Suprapubic skin (tissue), 4 donors: Measurements from ENCODE around the gene LRRC37A2. TPM values are rescaled to one million over a fixed set of nuclear protein-coding genes. Genes with fewer than 3 reads are reported as not detected.
"Not testable (repeated sequence)": the region's sequence is repeated elsewhere in the genome, so short reads cannot be mapped to it uniquely, and the experiment has no call there.

Experiments used
- DNase-seq, 2 donors: peaks; one replicate each; pipeline ENCODE4 v3.0.0-alpha.2; 2019; ENCODE audit warnings: low spot score in 2 of 2
- H3K27ac ChIP-seq: fragments of 200-600 bp; sonication (generic); one replicate; pipeline ENCODE4 v1.5.1; 2019
- H3K27me3 ChIP-seq: fragments of 200-600 bp; sonication (generic); one replicate; pipeline ENCODE4 v1.5.1; 2019
- H3K36me3 ChIP-seq: fragments of 200-600 bp; sonication (generic); one replicate; pipeline ENCODE4 v1.5.1; 2019
- H3K4me1 ChIP-seq: fragments of 200-600 bp; sonication (generic); one replicate; pipeline ENCODE4 v1.5.1; 2019
- H3K4me3 ChIP-seq: fragments of 200-600 bp; sonication (generic); one replicate; pipeline ENCODE4 v1.5.1; 2019; ENCODE audit warnings: mild to moderate bottlenecking
- H3K9me3 ChIP-seq: fragments of 200-600 bp; sonication (generic); one replicate; pipeline ENCODE4 v1.5.1; 2019
- WGBS: methylation state at CpG from one replicate; pipeline ENCODE4 v1.1.5; 2018; 5-methylcytosine and 5-hydroxymethylcytosine counted together
- total RNA-seq, 4 donors: library from RNA; depleted of rRNA; stranded (reverse); fragments of >200 nt; gene quantifications; one replicate each; pipeline ENCODE4 v1.1.0, GENCODE V29; 2016

Gene LRRC37A2
- total RNA-seq, 4 donors from 2014 or later, result 15.1 to 46.3 (median 26.7) TPM

DNA sequence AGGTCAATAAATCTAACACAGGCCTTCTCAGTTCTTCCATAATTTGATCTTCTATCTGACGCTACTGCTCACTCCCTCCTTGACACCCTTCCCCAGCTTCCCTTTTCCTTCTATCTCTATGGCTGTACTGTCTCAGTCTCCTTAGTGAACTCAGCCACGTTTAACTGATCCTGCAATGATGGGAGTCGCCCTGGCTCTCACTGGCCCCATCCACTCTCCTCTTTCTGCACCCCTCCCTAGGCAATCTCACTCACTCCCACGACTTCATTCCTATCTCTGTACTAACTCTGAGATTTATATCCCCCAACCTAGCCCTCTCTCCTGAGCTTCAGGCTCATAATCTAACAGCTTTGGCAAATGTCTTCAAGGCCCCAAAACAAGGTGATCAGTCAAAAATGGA is 59.5 kb downstream of the LRRC37A2 start:
- H3K4me1 ChIP-seq, H3K27ac ChIP-seq, DNase-seq, H3K27me3 ChIP-seq, H3K4me3 ChIP-seq, H3K36me3 ChIP-seq, H3K9me3 ChIP-seq: not testable (repeated sequence)
- no CpG with 5 or more reads among the region's 4 CpGs for WGBS

DNA sequence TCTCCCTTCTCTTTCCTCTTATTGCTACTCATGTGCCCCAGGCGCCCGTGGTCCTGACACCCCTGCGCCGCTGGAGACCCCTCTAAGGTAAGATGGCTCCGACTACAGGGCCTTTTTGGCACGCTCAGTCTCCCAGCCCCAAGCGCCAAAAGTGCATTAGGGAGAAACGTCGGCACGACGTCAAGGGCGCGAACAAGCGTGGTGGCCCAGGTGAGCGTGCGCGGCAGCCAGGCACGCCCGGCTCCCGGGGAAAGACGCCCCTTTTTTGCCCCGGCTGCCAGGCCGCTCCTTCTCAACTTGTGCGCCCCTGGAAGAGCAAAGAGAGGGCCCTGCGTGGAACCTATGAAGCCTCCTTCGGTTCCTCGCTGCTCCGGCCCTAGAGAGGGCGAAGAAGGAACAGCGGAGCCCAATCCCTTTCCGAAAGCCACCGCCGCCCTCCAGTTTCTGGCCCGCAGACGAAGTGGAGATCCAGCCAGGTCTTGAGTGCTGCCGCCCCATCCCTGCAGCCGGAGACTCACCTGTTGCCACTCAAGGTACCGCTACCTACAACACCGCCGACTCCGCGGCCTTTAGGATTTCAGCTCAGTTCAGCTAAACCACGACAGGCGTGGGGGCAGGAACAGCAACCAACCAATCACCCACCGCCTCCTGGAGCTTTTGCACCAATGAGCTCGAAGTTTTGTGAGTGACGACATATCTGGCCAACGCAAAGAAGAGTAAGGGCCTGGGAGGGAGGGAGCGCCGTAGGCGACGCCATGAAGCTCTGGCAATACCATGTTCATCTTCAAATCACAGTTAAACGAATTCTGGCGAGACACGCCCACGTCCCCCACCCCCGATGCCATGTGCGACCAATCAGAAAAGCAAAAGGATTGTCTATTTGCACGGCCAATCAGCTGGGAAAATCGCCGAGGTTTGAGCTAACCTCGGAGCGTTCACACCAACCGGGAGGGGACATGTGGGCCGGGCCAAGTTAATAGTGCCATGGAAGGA is 67.1 kb downstream of the LRRC37A2 start, which contains the start of gene ARL17A:
Gene ARL17A (minus strand): TSS at position 609 of the 993 bp plus-strand sequence. CDS start 3,369 bp downstream, outside the sequence.
- H3K27ac ChIP-seq, H3K27me3 ChIP-seq, H3K9me3 ChIP-seq, H3K4me1 ChIP-seq, H3K36me3 ChIP-seq: not testable (repeated sequence)
- DNase-seq, result peak; percentile 87 to 91
- no CpG with 5 or more reads among the region's 65 CpGs for WGBS
- peak within 1 kb of the TSS; percentile 20 for H3K4me3 ChIP-seq

DNA sequence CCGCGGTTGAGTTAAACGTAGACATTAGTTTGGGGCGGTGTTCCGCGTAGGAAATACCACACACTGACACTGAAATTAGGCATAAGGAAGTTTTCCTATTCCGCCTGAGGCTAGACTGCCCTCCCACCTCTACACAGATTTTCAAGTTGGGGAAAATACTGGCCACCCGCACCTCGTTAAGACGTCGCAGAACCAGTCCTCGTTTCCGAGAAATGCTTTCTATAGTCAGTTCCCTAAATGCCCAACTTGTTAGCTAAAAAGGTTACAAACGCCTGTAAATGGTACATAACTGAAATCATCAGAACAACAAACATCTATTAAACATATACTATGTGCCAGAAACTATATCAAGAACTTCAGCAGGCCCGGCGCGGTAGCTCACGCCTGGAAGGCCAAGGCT is 67.8 kb downstream of the LRRC37A2 start:
- not testable (repeated sequence) for H3K9me3 ChIP-seq, H3K27ac ChIP-seq, DNase-seq, H3K27me3 ChIP-seq, H3K36me3 ChIP-seq, H3K4me1 ChIP-seq
- no CpG with 5 or more reads among the region's 18 CpGs for WGBS
- peak overlapping the region; percentile 20 for H3K4me3 ChIP-seq

DNA sequence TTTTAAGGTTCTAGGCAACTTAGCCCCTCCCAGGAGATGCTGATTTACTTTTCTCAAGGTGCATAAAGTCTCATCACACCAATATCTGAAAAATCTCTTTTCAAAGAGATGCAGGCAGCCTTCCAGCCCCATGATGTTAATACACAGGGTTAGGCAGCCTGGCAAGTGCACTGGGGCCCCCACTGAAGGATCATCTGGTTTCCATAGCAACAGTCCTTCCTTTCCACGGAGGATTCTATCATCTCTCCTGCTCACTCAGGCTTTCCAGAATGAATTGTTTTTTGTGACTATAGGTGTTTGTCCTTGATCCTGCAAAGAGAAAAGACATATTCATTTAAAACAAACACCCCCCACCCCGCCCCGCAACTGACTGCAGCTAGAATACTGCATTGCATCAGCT is 73.2 kb downstream of the LRRC37A2 start:
- H3K27ac ChIP-seq, H3K9me3 ChIP-seq, H3K4me3 ChIP-seq, H3K36me3 ChIP-seq, H3K4me1 ChIP-seq, DNase-seq, H3K27me3 ChIP-seq: not testable (repeated sequence)
- no CpG with 5 or more reads among the region's 3 CpGs for WGBS

DNA sequence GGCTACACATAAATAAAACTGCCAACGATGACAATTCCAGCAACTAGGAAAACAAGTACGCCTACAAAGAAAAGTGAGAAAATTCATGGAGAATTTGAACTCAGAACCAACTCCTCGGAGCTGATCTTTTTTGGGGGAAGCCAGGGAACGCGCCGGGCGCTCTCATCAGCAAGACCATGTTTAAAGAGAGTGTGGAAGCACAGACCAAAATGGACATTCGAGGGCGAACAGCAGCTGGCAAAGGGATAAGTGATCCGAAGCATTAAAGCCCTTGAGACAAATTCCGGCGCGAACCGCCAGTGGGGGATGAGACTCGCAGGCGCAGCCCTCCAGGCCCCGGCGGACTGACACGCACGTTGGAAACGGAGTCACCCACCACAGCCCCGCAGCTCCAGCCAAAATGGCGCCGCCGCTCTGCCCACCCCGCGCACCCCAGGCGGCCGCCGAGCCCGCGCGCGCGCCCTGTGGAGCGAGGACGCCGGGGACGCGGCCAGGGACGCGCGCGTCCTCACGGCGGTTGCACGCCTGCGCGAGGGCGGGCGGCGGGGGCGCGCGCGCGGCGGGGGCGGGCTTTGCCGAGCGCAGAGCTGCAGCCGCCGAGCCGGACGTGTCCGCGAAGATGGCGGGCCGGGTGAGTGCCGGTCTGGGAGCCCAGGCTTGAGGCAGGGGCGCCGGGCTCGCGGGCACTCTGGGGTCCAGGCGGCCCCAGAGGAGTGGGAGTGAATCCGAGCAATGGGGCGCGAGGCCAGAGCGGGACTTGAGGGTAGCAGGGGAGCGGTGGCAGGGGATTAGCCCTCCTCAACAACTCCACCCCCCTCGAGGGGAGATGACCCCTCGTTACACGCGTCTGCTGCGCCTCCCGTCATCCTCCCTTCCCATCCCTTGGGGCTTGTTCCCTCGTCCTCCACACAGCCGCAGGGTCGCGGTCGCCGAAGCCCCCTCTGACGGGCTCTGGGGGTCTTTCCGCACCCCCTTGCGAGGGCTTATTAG is 78.2 kb downstream of the LRRC37A2 start, which contains the start of gene NSF:
Gene NSF (plus strand): TSS at position 513 of the 990 bp plus-strand sequence. CDS start 107 bp downstream, at position 620.
- H3K27me3 ChIP-seq, H3K36me3 ChIP-seq: not testable (repeated sequence)
- no CpG with 5 or more reads among the region's 95 CpGs for WGBS

DNA sequence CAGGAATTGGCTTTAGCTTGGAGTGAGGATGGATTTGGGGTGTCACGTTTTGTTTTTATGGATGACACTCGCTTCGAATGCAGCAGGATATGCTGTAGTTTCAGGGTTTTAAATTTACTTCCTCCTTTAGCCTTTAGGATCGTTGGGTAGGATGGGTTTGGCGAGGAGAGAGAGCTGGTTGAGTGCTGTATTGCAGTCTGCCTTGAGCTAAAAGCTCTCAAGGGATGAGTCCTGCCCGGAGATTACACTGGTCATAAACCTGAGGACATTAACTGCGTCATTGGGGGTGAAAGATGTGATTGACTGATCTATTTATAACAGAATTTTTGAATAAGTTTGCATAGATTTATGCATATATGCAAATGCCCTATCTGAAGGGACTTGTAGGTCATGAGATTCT is 79.1 kb downstream of the LRRC37A2 start:
- H3K4me1 ChIP-seq, H3K9me3 ChIP-seq, H3K4me3 ChIP-seq, H3K36me3 ChIP-seq, H3K27ac ChIP-seq, DNase-seq, H3K27me3 ChIP-seq: not testable (repeated sequence)
- no CpG with 5 or more reads among the region's 7 CpGs for WGBS

More for the DNA sequence above, 78.2 kb downstream of the LRRC37A2 start, which contains the start of gene NSF:
- not testable (repeated sequence) for DNase-seq, H3K4me1 ChIP-seq, H3K4me3 ChIP-seq, H3K9me3 ChIP-seq, H3K27ac ChIP-seq

DNA sequence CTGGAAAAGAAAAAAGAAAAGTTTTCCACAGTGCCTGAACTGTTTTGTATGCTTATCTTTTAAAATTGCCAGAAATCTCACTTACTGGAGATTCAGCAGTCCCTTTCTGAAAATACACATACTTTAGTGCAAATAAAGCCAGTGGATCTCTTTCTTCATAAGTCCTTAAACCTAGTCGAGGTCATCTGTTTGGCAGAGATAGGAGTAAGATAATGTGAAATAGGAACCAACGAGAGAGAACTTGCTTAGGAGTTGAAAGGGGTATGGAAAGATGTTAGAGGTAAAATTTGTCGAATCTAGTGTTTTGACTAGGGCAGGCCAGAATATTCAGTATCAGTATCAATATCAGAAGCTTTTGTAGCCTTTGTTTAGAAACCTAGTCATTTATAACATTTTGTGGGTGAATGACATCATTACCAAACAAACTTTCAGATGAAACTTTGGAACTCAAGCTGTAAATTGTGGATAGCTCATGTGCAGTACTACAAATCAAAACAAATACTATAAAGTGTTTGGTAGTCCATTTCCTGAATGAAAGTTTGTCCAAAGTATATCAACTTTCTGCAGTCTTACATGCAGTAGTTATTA is 86.2 kb downstream of the LRRC37A2 start:
- not testable (repeated sequence) for H3K27me3 ChIP-seq, H3K4me1 ChIP-seq, H3K27ac ChIP-seq, DNase-seq, H3K9me3 ChIP-seq, H3K4me3 ChIP-seq, H3K36me3 ChIP-seq
- WGBS, result 63% methylated on average over 3 of the region's 3 CpGs

DNA sequence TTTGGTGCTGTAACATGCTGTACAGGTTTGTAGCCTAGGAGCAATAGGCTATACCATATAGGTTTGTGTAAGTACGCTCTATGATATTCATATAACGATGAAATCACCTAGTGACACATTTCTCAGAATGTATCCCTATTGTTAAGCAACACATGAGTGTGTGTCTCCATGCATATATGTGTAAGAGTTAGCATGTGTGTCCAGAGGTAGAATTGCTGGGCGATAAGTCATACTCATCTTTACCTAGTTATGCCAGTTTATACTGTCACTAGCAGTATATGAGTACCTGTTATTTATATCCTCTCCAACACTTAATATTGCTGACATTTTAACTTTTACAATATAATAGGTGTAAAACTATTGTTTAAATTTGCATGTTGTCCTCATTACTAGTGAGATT is 88.5 kb downstream of the LRRC37A2 start:
- DNase-seq, H3K9me3 ChIP-seq, H3K27ac ChIP-seq, H3K4me3 ChIP-seq, H3K36me3 ChIP-seq, H3K4me1 ChIP-seq, H3K27me3 ChIP-seq: not testable (repeated sequence)
- no CpG with 5 or more reads among the region's 3 CpGs for WGBS

DNA sequence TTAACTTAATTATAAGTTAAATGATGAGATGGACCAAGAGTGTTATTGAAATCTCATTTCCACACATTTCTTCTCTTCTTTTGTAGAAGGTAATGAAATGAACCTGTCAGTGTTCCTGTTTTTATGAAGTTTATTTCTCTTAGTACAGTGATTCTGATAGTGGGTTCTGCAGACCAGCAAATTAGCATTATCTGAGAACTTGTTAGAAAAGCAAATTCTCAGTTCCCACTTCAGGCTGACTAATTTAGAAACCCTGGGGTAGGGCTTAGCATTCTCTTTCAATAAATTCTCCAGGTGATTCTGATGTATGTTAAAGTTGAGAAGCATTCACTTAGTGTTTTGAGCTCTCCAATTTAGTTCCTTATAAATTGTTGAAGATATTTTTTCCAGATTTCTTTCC is 90.9 kb downstream of the LRRC37A2 start:
- not testable (repeated sequence) for H3K4me1 ChIP-seq

More for the DNA sequence above, 90.9 kb downstream of the LRRC37A2 start:
- not testable (repeated sequence) for H3K36me3 ChIP-seq, H3K27ac ChIP-seq, DNase-seq, H3K4me3 ChIP-seq, H3K9me3 ChIP-seq, H3K27me3 ChIP-seq

Other genes starting within 250 kb of the LRRC37A2 start
- gene LRRC37A, start 217.3 kb upstream of the LRRC37A2 start, total RNA-seq, result 1 to 10 TPM; 2.1 to 9.4 (median 5.3) TPM
- gene ARL17B, start 150.7 kb upstream of the LRRC37A2 start, total RNA-seq, result 10 to 100 TPM in 3 of 4 donors, 1 to 10 TPM in 1; 9.0 to 42.9 (median 17.5) TPM
- 10 to 100 TPM in 2 of 4 donors, 1 to 10 TPM in 2; 4.8 to 22.0 (median 13.3) TPM for gene ARL17A, start 67.2 kb downstream of the LRRC37A2 start, total RNA-seq
- gene NSF, start 78.2 kb downstream of the LRRC37A2 start, total RNA-seq, result 10 to 100 TPM; 20.3 to 41.9 (median 29.0) TPM